ENCODE data around the gene ARHGEF1.

- TF ChIP-seq CTCF (IDR thresholded peaks at IDR 0.05) = no peak
- no peak for TF ChIP-seq POLR2A (IDR thresholded peaks at IDR 0.05)
- TF ChIP-seq POLR2AphosphoS5 (IDR thresholded peaks at IDR 0.05; ENCODE audit: insufficient read depth in 1 of 2, low read depth in 1 of 2) = no peak
Measured at GRCh38 chr19:41864374-41864773, 18.6 kb upstream of the ARHGEF1 start.
